Tibial nerve (tissue), 4 donors: ENCODE results near the gene RHOG. TPM values are rescaled to one million over a fixed set of nuclear protein-coding genes. Genes with fewer than 3 reads are reported as not detected.

ENCODE experiments used
- DNase-seq, 2 donors: peaks; one replicate each; pipeline ENCODE4 v3.0.0-alpha.2; 2019; ENCODE audit warnings: low spot score in 2 of 2
- H3K27ac ChIP-seq, 4 donors: fragments of 200-600 bp; sonication (generic) in 3 of 4; one replicate each; pipeline ENCODE4 v1.5.1; 2017 to 2019; ENCODE audit warnings: mild to moderate bottlenecking in 1 of 4
- H3K27me3 ChIP-seq, 2 donors: fragments of 200-600 bp; sonication (generic) in 1 of 2; one replicate each; pipeline versions ENCODE4 v1.5.1 to v1.6.0; 2017 to 2019
- H3K36me3 ChIP-seq, 3 donors: fragments of 200-600 bp; sonication (generic); one replicate each; pipeline ENCODE4 v1.5.1; 2018 to 2019
- H3K4me1 ChIP-seq, 4 donors: fragments of 200-600 bp; sonication (generic) in 3 of 4; one replicate each; pipeline ENCODE4 v1.5.1; 2017 to 2019
- H3K4me3 ChIP-seq, 4 donors: fragments of 200-600 bp; sonication (generic) in 3 of 4; one replicate each; pipeline ENCODE4 v1.5.1; 2017 to 2019; ENCODE audit warnings: mild to moderate bottlenecking in 1 of 4, moderate library complexity in 1 of 4
- H3K9me3 ChIP-seq, 4 donors: fragments of 200-600 bp; sonication (generic) in 3 of 4; one replicate each; pipeline ENCODE4 v1.5.1; 2017 to 2019
- CTCF ChIP-seq, 5 experiments: fragments of 200-600 bp in 3 of 5; fragments of 450-650 bp in 2 of 5; sonication (generic) in 3 of 5; IDR thresholded peaks; one replicate each; pipeline ENCODE4 v1.5.1; 2016 to 2019; ENCODE audit warnings: antibody characterized with exemption in 5 of 5, mild to moderate bottlenecking in 3 of 5, moderate library complexity in 2 of 5
- EP300 ChIP-seq, 2 donors: sonication (generic); formaldehyde crosslinking; IDR thresholded peaks; one replicate each; pipeline ENCODE4 v1.6.1; 2017; ENCODE audit warnings: antibody characterized with exemption in 2 of 2, mild to moderate bottlenecking in 1 of 2
- POLR2A ChIP-seq, 2 donors: fragments of 450-650 bp; IDR thresholded peaks; one replicate each; pipeline ENCODE4 v1.6.1; 2017; ENCODE audit warnings: antibody characterized with exemption in 2 of 2, mild to moderate bottlenecking in 2 of 2, moderate library complexity in 2 of 2
- WGBS, 2 donors: methylation state at CpG; one replicate each; pipeline ENCODE4 v1.1.5; 2018; 5-methylcytosine and 5-hydroxymethylcytosine counted together
- total RNA-seq, 4 donors: library from RNA; depleted of rRNA; stranded (reverse); fragments of >200 nt; gene quantifications; one replicate each; pipeline ENCODE4 v1.1.0, GENCODE V29; 2016

Gene RHOG
- total RNA-seq, 4 donors from 2014 or later: 35.2 to 92.7 (median 66.0) TPM

- peaks cover 0 to 19% (median 0%) of the 10 kb centered on the region in 3 donors for H3K36me3 ChIP-seq
- TF ChIP-seq CTCF (IDR thresholded peaks at IDR 0.05): peak in 1 of 5 experiments; percentile 29
- no peak for TF ChIP-seq POLR2A (IDR thresholded peaks at IDR 0.05)
- no peak for TF ChIP-seq EP300 (IDR thresholded peaks at IDR 0.05)
- 31 to 39% methylated on average over 5 of the region's 5 CpGs for WGBS, 2 donors
- peak overlapping the region in 3 of 4 donors; percentile 3 to 80 (median 73) for H3K27ac ChIP-seq
- H3K27me3 ChIP-seq: no peaks in the 10 kb centered on the region
- peak overlapping the region; percentile 56 to 79 (median 74) for H3K4me3 ChIP-seq
- H3K4me1 ChIP-seq: peaks cover 0 to 19% (median 3%) of the 10 kb centered on the region in 4 donors
- no peaks in the 10 kb centered on the region for H3K9me3 ChIP-seq
- DNase-seq: no peak
These were observed 31.7 kb downstream of the RHOG start for GRCh38 chr11:3808861-3809623.

GRCh38 chr11:3807909-3808860, 32.6 kb downstream of the RHOG start, which contains the start of gene PGAP2:
PGAP2 (plus strand) TSS chr11:3808560; CDS start chr11:3811260, 2,700 bp downstream.
- H3K9me3 ChIP-seq: no peaks in the 10 kb centered on the region
- peaks cover 0 to 19% (median 3%) of the 10 kb centered on the region in 4 donors for H3K4me1 ChIP-seq
- peak; percentile 39 to 44 for DNase-seq
- WGBS, 2 donors: 2 to 3% methylated on average over 30 to 41 of the region's 55 CpGs
- TF ChIP-seq EP300 (IDR thresholded peaks at IDR 0.05): no peak
- peak; percentile 50 to 71 (median 69) for TF ChIP-seq CTCF (IDR thresholded peaks at IDR 0.05)
- no peak for TF ChIP-seq POLR2A (IDR thresholded peaks at IDR 0.05)
- peaks cover 0 to 19% (median 0%) of the 10 kb centered on the region in 3 donors for H3K36me3 ChIP-seq
- peak within 1 kb of the TSS in 3 of 4 donors; percentile 3 to 80 (median 73) for H3K27ac ChIP-seq
- H3K4me3 ChIP-seq: peak within 1 kb of the TSS; percentile 56 to 79 (median 74)
- no peaks in the 10 kb centered on the region for H3K27me3 ChIP-seq

GRCh38 chr11:3803726-3804495, 36.8 kb downstream of the RHOG start:
- no peak for DNase-seq
- no peaks in the 10 kb centered on the region for H3K27me3 ChIP-seq
- TF ChIP-seq CTCF (IDR thresholded peaks at IDR 0.05): no peak
- no peak for TF ChIP-seq POLR2A (IDR thresholded peaks at IDR 0.05)
- no peak for TF ChIP-seq EP300 (IDR thresholded peaks at IDR 0.05)
- no peaks in the 10 kb centered on the region for H3K9me3 ChIP-seq
- peaks cover 0 to 13% (median 2%) of the 10 kb centered on the region in 4 donors for H3K4me1 ChIP-seq
- no peak overlapping the region for H3K27ac ChIP-seq
- H3K4me3 ChIP-seq: no peak overlapping the region
- WGBS, 2 donors: 82 to 95% methylated on average over 11 of the region's 11 CpGs
- no peaks in the 10 kb centered on the region for H3K36me3 ChIP-seq

- H3K9me3 ChIP-seq: no peaks in the 10 kb centered on the region
- no peaks in the 10 kb centered on the region for H3K36me3 ChIP-seq
- TF ChIP-seq EP300 (IDR thresholded peaks at IDR 0.05) (no peak), POLR2A (IDR thresholded peaks at IDR 0.05) (no peak), CTCF (IDR thresholded peaks at IDR 0.05) (no peak)
- 60 to 62% methylated on average over 4 of the region's 4 CpGs for WGBS, 2 donors
- no peak overlapping the region for H3K4me3 ChIP-seq
- peaks cover 0 to 12% (median 5%) of the 10 kb centered on the region in 4 donors for H3K4me1 ChIP-seq
- H3K27ac ChIP-seq: no peak overlapping the region
- DNase-seq: no peak
- no peaks in the 10 kb centered on the region for H3K27me3 ChIP-seq
These were observed 38.6 kb downstream of the RHOG start for GRCh38 chr11:3802011-3802790.
